GM21529 (cell line): ENCODE data around the gene MYH3.
"Not testable (repeated sequence)": the region's sequence is repeated elsewhere in the genome, so short reads cannot be mapped to it uniquely, and the experiment has no call there.

Experiments used
- ATAC-seq: cut with Tn5 transposase; IDR thresholded peaks from one replicate; pipeline ENCODE4 v1.9.1; 2021; ENCODE audit not compliant: unreplicated experiment

Gene MYH3

GRCh38 chr17:10657148-10657547, at the start of gene MYH3:
Gene MYH3 (minus strand): TSS chr17:10657309. CDS start chr17:10655064, 2,245 bp downstream.
- no peak for ATAC-seq

GRCh38 chr17:10705727-10706126, 48.6 kb upstream of the MYH3 start:
- no peak for ATAC-seq

- no peak for ATAC-seq
Measured at GRCh38 chr17:10702574-10702973, 45.5 kb upstream of the MYH3 start.

- ATAC-seq, result no peak
Measured at GRCh38 chr17:10699856-10700255, 42.7 kb upstream of the MYH3 start.

GRCh38 chr17:10698096-10698818, 41.1 kb upstream of the MYH3 start:
- no peak for ATAC-seq

GRCh38 chr17:10697092-10698081, 40.3 kb upstream of the MYH3 start, which contains the start of the genes ADPRM and SCO1:
Gene ADPRM (plus strand): TSS chr17:10697594. CDS start chr17:10704927, 7,333 bp downstream.
Gene SCO1 (minus strand): TSS chr17:10697533. CDS start chr17:10697507, 26 bp downstream.
- peak; percentile 96 for ATAC-seq

GRCh38 chr17:10695875-10696407, 38.8 kb upstream of the MYH3 start:
- not testable (repeated sequence) for ATAC-seq

- ATAC-seq, result no peak
Measured at GRCh38 chr17:10687499-10687898, 30.4 kb upstream of the MYH3 start.

GRCh38 chr17:10683853-10684252, 26.7 kb upstream of the MYH3 start:
- no peak for ATAC-seq

GRCh38 chr17:10681866-10682446, 24.8 kb upstream of the MYH3 start:
- no peak for ATAC-seq

- no peak for ATAC-seq
Measured at GRCh38 chr17:10674704-10675103, 17.6 kb upstream of the MYH3 start.

GRCh38 chr17:10673312-10673711, 16.2 kb upstream of the MYH3 start:
- ATAC-seq, result no peak

- ATAC-seq, result no peak
Measured at GRCh38 chr17:10668775-10669174, 11.7 kb upstream of the MYH3 start.

GRCh38 chr17:10666906-10667305, 9.8 kb upstream of the MYH3 start:
- ATAC-seq, result no peak

GRCh38 chr17:10664571-10664970, 7.5 kb upstream of the MYH3 start:
- ATAC-seq, result no peak

GRCh38 chr17:10663231-10663630, 6.1 kb upstream of the MYH3 start:
- no peak for ATAC-seq

- no peak for ATAC-seq
Measured at GRCh38 chr17:10661437-10661836, 4.3 kb upstream of the MYH3 start.

GRCh38 chr17:10657879-10658278, 770 bp upstream of the MYH3 start:
- ATAC-seq, result no peak

- no peak for ATAC-seq
Measured at GRCh38 chr17:10653987-10654386, 3.1 kb downstream of the MYH3 start.

- peak; percentile 48 for ATAC-seq
Measured at GRCh38 chr17:10652984-10653659, 4.0 kb downstream of the MYH3 start.
